ENCODE measurements around the gene TEPSIN. TPM values are rescaled to one million over a fixed set of nuclear protein-coding genes. Genes with fewer than 3 reads are reported as not detected.

The TEPSIN gene
- total RNA-seq, 2 donors from 2014 or later, result 47.9 to 61.7 TPM

- no peak overlapping the region for H3K4me3 Mint-ChIP-seq
- ATAC-seq (no peak), DNase-seq (ENCODE audit: low spot score) (no peak)
These were observed 10.6 kb upstream of the TEPSIN start for GRCh38 chr17:81249223-81250040.

GRCh38 chr17:81248649-81249048, 9.8 kb upstream of the TEPSIN start:
- H3K4me1 Mint-ChIP-seq (ENCODE audit: low read depth in 2 of 2), result peaks cover 12 to 13% of the 10 kb centered on the region in 2 donors
- H3K27me3 Mint-ChIP-seq, result no peaks in the 10 kb centered on the region
- no peak overlapping the region for H3K27ac Mint-ChIP-seq
- no peaks in the 10 kb centered on the region for H3K9me3 Mint-ChIP-seq
- no peaks in the 10 kb centered on the region for H3K36me3 Mint-ChIP-seq
- DNase-seq (ENCODE audit: low spot score), result no peak
- no peak for ATAC-seq
- H3K4me3 Mint-ChIP-seq, result no peak overlapping the region

More at GRCh38 chr17:81249223-81250040, 10.6 kb upstream of the TEPSIN start:
- no peaks in the 10 kb centered on the region for H3K9me3 Mint-ChIP-seq
- no peak overlapping the region for H3K27ac Mint-ChIP-seq
- H3K4me1 Mint-ChIP-seq (ENCODE audit: low read depth in 2 of 2), result peaks cover 15 to 17% of the 10 kb centered on the region in 2 donors
- no peaks in the 10 kb centered on the region for H3K36me3 Mint-ChIP-seq
- H3K27me3 Mint-ChIP-seq, result no peaks in the 10 kb centered on the region

- H3K4me3 Mint-ChIP-seq, result no peak overlapping the region
- ATAC-seq (no peak), DNase-seq (ENCODE audit: low spot score) (no peak)
- H3K27me3 Mint-ChIP-seq, result no peaks in the 10 kb centered on the region
- no peaks in the 10 kb centered on the region for H3K36me3 Mint-ChIP-seq
- H3K27ac Mint-ChIP-seq, result no peak overlapping the region
- H3K4me1 Mint-ChIP-seq (ENCODE audit: low read depth in 2 of 2), result peaks cover 5% of the 10 kb centered on the region in 2 donors
- no peaks in the 10 kb centered on the region for H3K9me3 Mint-ChIP-seq
These were observed 8.6 kb upstream of the TEPSIN start for GRCh38 chr17:81247339-81247990.

- Mint-ChIP-seq H3K27ac (no peak overlapping the region), H3K9me3 (no peaks in the 10 kb centered on the region), H3K4me1 (ENCODE audit: low read depth in 2 of 2) (peaks cover 4 to 12% of the 10 kb centered on the region in 2 donors), H3K27me3 (no peaks in the 10 kb centered on the region), H3K4me3 (no peak overlapping the region), H3K36me3 (no peaks in the 10 kb centered on the region)
- DNase-seq (ENCODE audit: low spot score) (no peak), ATAC-seq (no peak)
These were observed 8.0 kb upstream of the TEPSIN start for GRCh38 chr17:81246679-81247338.

- H3K4me3 Mint-ChIP-seq, result no peak overlapping the region
- H3K9me3 Mint-ChIP-seq, result no peaks in the 10 kb centered on the region
- H3K4me1 Mint-ChIP-seq (ENCODE audit: low read depth in 2 of 2), result peaks cover 9 to 15% of the 10 kb centered on the region in 2 donors
- no peak overlapping the region for H3K27ac Mint-ChIP-seq
- H3K27me3 Mint-ChIP-seq, result no peaks in the 10 kb centered on the region
- H3K36me3 Mint-ChIP-seq, result no peaks in the 10 kb centered on the region
- DNase-seq (ENCODE audit: low spot score) (no peak), ATAC-seq (no peak)
These were observed 7.5 kb upstream of the TEPSIN start for GRCh38 chr17:81246343-81246670.

GRCh38 chr17:81245665-81246342, 6.9 kb upstream of the TEPSIN start:
- no peaks in the 10 kb centered on the region for H3K9me3 Mint-ChIP-seq
- H3K27me3 Mint-ChIP-seq, result no peaks in the 10 kb centered on the region
- ATAC-seq (no peak), DNase-seq (ENCODE audit: low spot score) (no peak)
- H3K4me1 Mint-ChIP-seq (ENCODE audit: low read depth in 2 of 2), result peaks cover 14 to 20% of the 10 kb centered on the region in 2 donors
- no peak overlapping the region for H3K27ac Mint-ChIP-seq
- H3K36me3 Mint-ChIP-seq, result no peaks in the 10 kb centered on the region
- no peak overlapping the region for H3K4me3 Mint-ChIP-seq

GRCh38 chr17:81245024-81245664, 6.3 kb upstream of the TEPSIN start:
- peaks cover 16 to 23% of the 10 kb centered on the region in 2 donors for H3K4me1 Mint-ChIP-seq (ENCODE audit: low read depth in 2 of 2)
- DNase-seq (ENCODE audit: low spot score) (no peak), ATAC-seq (peak in 1 of 2 donors; percentile 77)
- peak overlapping the region in 1 of 2 donors; percentile 55 for H3K27ac Mint-ChIP-seq
- no peaks in the 10 kb centered on the region for H3K27me3 Mint-ChIP-seq
- no peaks in the 10 kb centered on the region for H3K36me3 Mint-ChIP-seq
- no peak overlapping the region for H3K4me3 Mint-ChIP-seq
- no peaks in the 10 kb centered on the region for H3K9me3 Mint-ChIP-seq

- no peaks in the 10 kb centered on the region for H3K27me3 Mint-ChIP-seq
- DNase-seq (ENCODE audit: low spot score) (no peak), ATAC-seq (no peak)
- peaks cover 19 to 23% of the 10 kb centered on the region in 2 donors for H3K4me1 Mint-ChIP-seq (ENCODE audit: low read depth in 2 of 2)
- H3K36me3 Mint-ChIP-seq, result no peaks in the 10 kb centered on the region
- H3K4me3 Mint-ChIP-seq, result no peak overlapping the region
- H3K27ac Mint-ChIP-seq, result peak overlapping the region in 1 of 2 donors; percentile 55
- H3K9me3 Mint-ChIP-seq, result no peaks in the 10 kb centered on the region
These were observed 5.6 kb upstream of the TEPSIN start for GRCh38 chr17:81244358-81245023.

- Mint-ChIP-seq H3K4me3 (no peak overlapping the region), H3K4me1 (ENCODE audit: low read depth in 2 of 2) (peaks cover 22 to 23% of the 10 kb centered on the region in 2 donors), H3K9me3 (no peaks in the 10 kb centered on the region), H3K27ac (no peak overlapping the region), H3K27me3 (no peaks in the 10 kb centered on the region), H3K36me3 (no peaks in the 10 kb centered on the region)
- no peak for DNase-seq (ENCODE audit: low spot score)
- ATAC-seq, result no peak
These were observed 4.4 kb upstream of the TEPSIN start for GRCh38 chr17:81243333-81243664.

GRCh38 chr17:81242421-81243332, 3.8 kb upstream of the TEPSIN start:
- no peaks in the 10 kb centered on the region for H3K27me3 Mint-ChIP-seq
- DNase-seq (ENCODE audit: low spot score) (no peak), ATAC-seq (no peak)
- H3K27ac Mint-ChIP-seq, result peak overlapping the region in 1 of 2 donors; percentile 53
- H3K4me1 Mint-ChIP-seq (ENCODE audit: low read depth in 2 of 2), result peaks cover 23 to 25% of the 10 kb centered on the region in 2 donors
- H3K9me3 Mint-ChIP-seq, result no peaks in the 10 kb centered on the region
- no peak overlapping the region for H3K4me3 Mint-ChIP-seq
- H3K36me3 Mint-ChIP-seq, result no peaks in the 10 kb centered on the region

- Mint-ChIP-seq H3K4me3 (peak overlapping the region; percentile 87), H3K27ac (peak overlapping the region in 1 of 2 donors; percentile 53), H3K4me1 (ENCODE audit: low read depth in 2 of 2) (peaks cover 23 to 30% of the 10 kb centered on the region in 2 donors), H3K36me3 (no peaks in the 10 kb centered on the region), H3K9me3 (no peaks in the 10 kb centered on the region), H3K27me3 (no peaks in the 10 kb centered on the region)
- ATAC-seq, result no peak
- DNase-seq (ENCODE audit: low spot score), result peak; percentile 82
These were observed 3.0 kb upstream of the TEPSIN start for GRCh38 chr17:81241648-81242420.

GRCh38 chr17:81241203-81241602, 2.3 kb upstream of the TEPSIN start:
- H3K27me3 Mint-ChIP-seq, result no peaks in the 10 kb centered on the region
- H3K4me3 Mint-ChIP-seq, result peak overlapping the region; percentile 87
- H3K27ac Mint-ChIP-seq, result peak overlapping the region in 1 of 2 donors; percentile 75
- H3K9me3 Mint-ChIP-seq, result no peaks in the 10 kb centered on the region
- ATAC-seq (no peak), DNase-seq (ENCODE audit: low spot score) (no peak)
- H3K36me3 Mint-ChIP-seq, result no peaks in the 10 kb centered on the region
- H3K4me1 Mint-ChIP-seq (ENCODE audit: low read depth in 2 of 2), result peaks cover 23 to 30% of the 10 kb centered on the region in 2 donors

Measured in natural killer cell treated with Interleukin-12 subunit alpha and Interleukin-12 subunit beta and Interleukin-15 and Interleukin-18, amount 100 ng/mL, for 72 hours (primary cell).